Measurements from ENCODE around the gene FAM72C.
"Not testable (repeated sequence)": the region's sequence is repeated elsewhere in the genome, so short reads cannot be mapped to it uniquely, and the experiment has no call there.

The FAM72C gene

DNA sequence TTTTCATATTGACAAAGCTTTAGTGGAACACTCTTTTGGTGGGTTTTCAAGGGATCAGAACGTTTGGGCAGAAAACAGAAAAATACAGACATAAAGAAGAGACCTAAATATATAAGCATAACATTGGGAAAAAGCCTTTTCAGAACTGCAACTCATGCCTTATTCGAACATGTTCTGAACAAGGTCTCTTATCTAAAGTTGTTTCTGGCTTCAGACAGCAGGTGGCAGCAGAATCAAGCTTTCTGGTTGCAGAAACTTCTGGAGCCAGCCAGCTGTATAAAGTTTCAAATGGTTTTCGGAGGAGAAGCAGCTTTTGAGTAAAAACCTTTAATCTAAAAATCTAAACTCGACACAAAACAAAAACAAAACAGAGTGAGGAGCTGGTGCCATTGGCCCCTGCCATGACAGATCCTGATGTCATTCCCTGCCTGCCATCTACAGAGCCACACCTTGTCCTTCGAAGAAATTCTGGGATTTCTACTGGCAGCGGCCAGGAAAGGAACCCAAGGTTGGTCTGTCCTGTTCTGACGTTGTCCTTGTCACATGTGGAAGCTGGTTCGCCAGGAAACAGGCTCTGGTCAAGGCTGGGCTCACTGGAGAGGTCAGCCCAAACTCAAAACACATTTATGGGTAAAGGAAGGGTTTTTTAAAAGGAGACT lies 35.2 kb downstream of the FAM72C start:
- DNase-seq (ENCODE audit: insufficient read length); FAIRE-seq: not testable (repeated sequence)

DNA sequence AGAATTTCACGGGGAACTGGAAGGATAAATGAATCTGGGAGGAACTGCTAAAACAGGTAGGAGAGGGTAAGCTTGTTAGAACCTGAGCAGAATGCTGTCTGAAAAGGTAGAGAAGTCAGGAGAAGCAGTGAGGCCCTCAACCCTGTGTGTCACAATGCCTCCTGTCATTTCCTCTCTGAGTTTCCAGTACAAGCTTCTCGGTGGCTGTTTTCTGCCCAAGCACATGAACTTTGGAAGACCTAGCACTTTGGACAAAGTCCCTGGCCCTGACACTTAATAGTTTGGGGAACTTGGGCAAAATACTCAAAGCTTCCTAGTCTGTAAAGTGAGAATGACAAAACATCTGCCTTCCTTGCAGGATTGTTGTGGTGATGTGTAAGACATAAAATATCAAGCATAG lies 52.7 kb downstream of the FAM72C start:
- not testable (repeated sequence) for FAIRE-seq; DNase-seq (ENCODE audit: insufficient read length)

DNA sequence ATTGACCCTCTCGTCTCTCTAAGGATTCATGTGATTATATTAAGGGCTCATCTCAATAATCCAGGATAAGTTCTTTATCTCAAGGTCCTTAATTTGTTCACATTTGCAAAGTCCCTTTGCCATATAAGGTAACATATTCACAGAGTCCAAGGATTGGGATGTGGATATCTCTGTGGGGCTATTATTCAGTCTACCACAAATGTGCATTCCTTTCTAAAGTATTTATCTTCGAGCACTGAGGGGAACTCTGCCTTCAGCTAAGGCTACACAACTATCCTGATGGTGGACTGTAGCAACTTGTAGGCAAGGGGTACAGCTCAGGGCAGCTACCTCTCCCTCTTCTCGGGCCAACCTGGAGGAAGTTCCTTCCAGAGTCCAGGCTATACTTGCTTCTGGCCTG lies 53.2 kb downstream of the FAM72C start:
- FAIRE-seq; DNase-seq (ENCODE audit: insufficient read length): not testable (repeated sequence)

DNA sequence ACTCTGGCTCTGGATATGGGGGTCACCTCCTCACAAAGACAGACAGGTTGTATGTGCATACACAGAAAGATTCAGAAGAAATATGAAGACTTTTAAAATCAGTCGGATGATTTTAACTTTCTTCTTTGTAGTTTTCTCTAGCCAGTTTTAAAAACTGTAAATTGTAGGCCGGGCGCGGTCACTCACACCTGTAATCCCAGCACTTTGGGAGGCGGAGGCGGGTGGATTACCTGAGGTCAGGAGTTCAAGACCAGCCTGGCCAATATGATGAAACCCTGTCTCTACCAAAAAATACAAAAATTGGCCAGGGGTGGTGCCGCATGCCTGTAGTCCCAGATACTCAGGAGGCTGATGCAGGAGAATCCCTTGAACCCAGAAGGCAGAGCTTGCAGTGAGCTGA lies 58.1 kb downstream of the FAM72C start:
- DNase-seq (ENCODE audit: insufficient read length); FAIRE-seq: not testable (repeated sequence)

Measured in GM12892 (cell line).